ENCODE data around the gene LRRTM4.

LRRTM4 gene

DNA sequence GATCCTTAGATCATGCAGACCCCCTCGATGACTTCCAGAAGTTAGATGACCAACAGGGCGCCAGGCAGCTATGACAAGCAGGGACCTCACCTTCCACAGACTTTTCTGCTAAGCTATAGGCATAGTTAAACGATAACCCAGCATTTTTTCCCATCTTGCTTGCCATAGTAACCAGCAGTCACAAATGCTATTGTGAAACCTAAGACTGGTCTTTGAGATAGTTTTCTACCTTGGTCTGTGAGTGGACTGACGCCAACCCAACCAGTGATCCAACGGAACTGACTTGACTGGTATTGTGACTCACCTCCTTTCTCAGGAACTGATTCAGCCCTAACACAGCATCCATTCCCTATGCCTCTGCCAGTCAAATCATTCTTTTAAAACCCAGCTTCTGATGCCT, 361.2 kb downstream of the LRRTM4 start (continued):
- no peak for TF ChIP-seq TSHZ2 (CRISPR knock-in tag; IDR thresholded peaks at IDR 0.05)
- no peak for TF ChIP-seq ZFP30 (CRISPR knock-in tag; IDR thresholded peaks at IDR 0.05)
- no peak for TF ChIP-seq ZNF8 (CRISPR knock-in tag; IDR thresholded peaks at IDR 0.05)
- TF ChIP-seq GLIS3 (CRISPR knock-in tag; IDR thresholded peaks at IDR 0.05), result no peak
- TF ChIP-seq ZNF70 (CRISPR knock-in tag; IDR thresholded peaks at IDR 0.05), result no peak

GRCh38 chr2:77156599-77156998, 365.6 kb downstream of the LRRTM4 start:
- ATAC-seq, result no peak
- TF ChIP-seq ISL1 (CRISPR knock-in tag; IDR thresholded peaks at IDR 0.05), result no peak
- TF ChIP-seq ZFP3 (CRISPR knock-in tag; IDR thresholded peaks at IDR 0.05), result no peak
- TF ChIP-seq ZNF565 (CRISPR knock-in tag; conservative IDR thresholded peaks at IDR 0.05; ENCODE audit: low read depth), result no peak
- TF ChIP-seq ZNF8 (CRISPR knock-in tag; IDR thresholded peaks at IDR 0.05), result no peak
- TF ChIP-seq ZC3H10 (CRISPR knock-in tag; IDR thresholded peaks at IDR 0.05), result no peak
- no peak for TF ChIP-seq BACH2 (CRISPR knock-in tag; IDR thresholded peaks at IDR 0.05; ENCODE audit: borderline replicate concordance)
- TF ChIP-seq TOX (CRISPR knock-in tag; IDR thresholded peaks at IDR 0.05; ENCODE audit: borderline replicate concordance), result no peak
- TF ChIP-seq TCF4 (CRISPR knock-in tag; IDR thresholded peaks at IDR 0.05; ENCODE audit: borderline replicate concordance), result no peak
- no peak for TF ChIP-seq OSR1 (CRISPR knock-in tag; IDR thresholded peaks at IDR 0.05)
- no peak for TF ChIP-seq ZNF70 (CRISPR knock-in tag; IDR thresholded peaks at IDR 0.05)
- no peak for TF ChIP-seq GLIS3 (CRISPR knock-in tag; IDR thresholded peaks at IDR 0.05)
- TF ChIP-seq PPARA (CRISPR knock-in tag; IDR thresholded peaks at IDR 0.05; ENCODE audit: borderline replicate concordance), result no peak

DNA sequence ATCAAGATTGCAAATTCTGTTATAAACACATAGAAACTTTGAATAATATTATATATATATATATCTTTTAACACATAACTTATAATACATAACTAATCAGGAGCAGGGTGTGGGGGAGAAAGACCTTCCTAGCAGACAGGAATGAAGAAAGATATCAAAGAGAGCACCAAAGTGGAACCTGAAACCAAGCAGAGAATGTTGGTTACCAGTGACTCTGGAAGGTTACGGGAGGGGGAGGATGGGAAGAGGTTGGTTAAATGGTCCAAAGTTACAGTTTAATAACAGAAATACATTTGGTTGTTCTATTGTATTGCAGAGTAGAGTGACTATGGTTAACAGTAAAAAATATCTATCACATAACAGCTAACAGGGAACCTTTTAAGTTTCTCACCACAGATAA, 366.7 kb downstream of the LRRTM4 start:
- TF ChIP-seq ZFP3 (CRISPR knock-in tag; IDR thresholded peaks at IDR 0.05), result no peak
- no peak for TF ChIP-seq ZNF8 (CRISPR knock-in tag; IDR thresholded peaks at IDR 0.05)
- TF ChIP-seq TSHZ2 (CRISPR knock-in tag; IDR thresholded peaks at IDR 0.05), result no peak
- TF ChIP-seq TOX (CRISPR knock-in tag; IDR thresholded peaks at IDR 0.05; ENCODE audit: borderline replicate concordance), result no peak
- TF ChIP-seq ARNTL (CRISPR knock-in tag; IDR thresholded peaks at IDR 0.05; ENCODE audit: borderline replicate concordance, low read depth), result no peak
- no peak for TF ChIP-seq RARB (CRISPR knock-in tag; IDR thresholded peaks at IDR 0.05)
- no peak for TF ChIP-seq CREB5 (CRISPR knock-in tag; IDR thresholded peaks at IDR 0.05; ENCODE audit: low read depth)
- no peak for ATAC-seq

DNA sequence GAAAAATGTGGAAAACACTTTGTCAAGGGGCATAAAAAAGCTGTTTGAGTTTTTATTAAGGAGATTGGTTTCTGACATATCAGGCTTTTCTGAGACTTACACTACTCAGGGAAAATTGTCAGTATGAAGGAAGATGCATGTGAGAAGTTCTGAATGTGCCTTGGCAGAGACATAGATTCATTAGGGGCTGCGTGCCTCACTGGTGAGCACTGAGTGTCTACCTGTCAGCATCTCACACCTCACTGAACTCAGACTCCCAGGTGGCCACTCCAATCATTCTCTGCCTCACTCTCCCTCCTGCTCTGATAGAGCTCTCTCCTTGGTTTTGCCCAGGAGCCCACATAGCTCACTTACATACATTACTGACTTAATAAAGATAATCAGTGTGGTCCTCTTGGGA, 372.6 kb downstream of the LRRTM4 start:
- no peak for ATAC-seq

GRCh38 chr2:77147153-77147552, 375.0 kb downstream of the LRRTM4 start:
- TF ChIP-seq ZNF8 (CRISPR knock-in tag; IDR thresholded peaks at IDR 0.05) (no peak), ZNF70 (CRISPR knock-in tag; IDR thresholded peaks at IDR 0.05) (no peak), OSR1 (CRISPR knock-in tag; IDR thresholded peaks at IDR 0.05) (no peak), GLIS3 (CRISPR knock-in tag; IDR thresholded peaks at IDR 0.05) (no peak), SNAI2 (CRISPR knock-in tag; IDR thresholded peaks at IDR 0.05) (no peak), TCF4 (CRISPR knock-in tag; IDR thresholded peaks at IDR 0.05; ENCODE audit: borderline replicate concordance) (no peak), ARNTL (CRISPR knock-in tag; IDR thresholded peaks at IDR 0.05; ENCODE audit: borderline replicate concordance, low read depth) (no peak), ZC3H10 (CRISPR knock-in tag; IDR thresholded peaks at IDR 0.05) (no peak), RARB (CRISPR knock-in tag; IDR thresholded peaks at IDR 0.05) (no peak)
- TF ChIP-seq, protein P1, sequence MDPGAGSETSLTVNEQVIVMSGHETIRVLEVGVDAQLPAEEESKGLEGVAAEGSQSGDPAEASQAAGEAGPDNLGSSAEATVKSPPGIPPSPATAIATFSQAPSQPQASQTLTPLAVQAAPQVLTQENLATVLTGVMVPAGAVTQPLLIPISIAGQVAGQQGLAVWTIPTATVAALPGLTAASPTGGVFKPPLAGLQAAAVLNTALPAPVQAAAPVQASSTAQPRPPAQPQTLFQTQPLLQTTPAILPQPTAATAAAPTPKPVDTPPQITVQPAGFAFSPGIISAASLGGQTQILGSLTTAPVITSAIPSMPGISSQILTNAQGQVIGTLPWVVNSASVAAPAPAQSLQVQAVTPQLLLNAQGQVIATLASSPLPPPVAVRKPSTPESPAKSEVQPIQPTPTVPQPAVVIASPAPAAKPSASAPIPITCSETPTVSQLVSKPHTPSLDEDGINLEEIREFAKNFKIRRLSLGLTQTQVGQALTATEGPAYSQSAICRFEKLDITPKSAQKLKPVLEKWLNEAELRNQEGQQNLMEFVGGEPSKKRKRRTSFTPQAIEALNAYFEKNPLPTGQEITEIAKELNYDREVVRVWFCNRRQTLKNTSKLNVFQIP (CRISPR knock-in tag; IDR thresholded peaks at IDR 0.05; ENCODE audit: borderline replicate concordance, low read depth), result no peak
- TF ChIP-seq, protein P2, sequence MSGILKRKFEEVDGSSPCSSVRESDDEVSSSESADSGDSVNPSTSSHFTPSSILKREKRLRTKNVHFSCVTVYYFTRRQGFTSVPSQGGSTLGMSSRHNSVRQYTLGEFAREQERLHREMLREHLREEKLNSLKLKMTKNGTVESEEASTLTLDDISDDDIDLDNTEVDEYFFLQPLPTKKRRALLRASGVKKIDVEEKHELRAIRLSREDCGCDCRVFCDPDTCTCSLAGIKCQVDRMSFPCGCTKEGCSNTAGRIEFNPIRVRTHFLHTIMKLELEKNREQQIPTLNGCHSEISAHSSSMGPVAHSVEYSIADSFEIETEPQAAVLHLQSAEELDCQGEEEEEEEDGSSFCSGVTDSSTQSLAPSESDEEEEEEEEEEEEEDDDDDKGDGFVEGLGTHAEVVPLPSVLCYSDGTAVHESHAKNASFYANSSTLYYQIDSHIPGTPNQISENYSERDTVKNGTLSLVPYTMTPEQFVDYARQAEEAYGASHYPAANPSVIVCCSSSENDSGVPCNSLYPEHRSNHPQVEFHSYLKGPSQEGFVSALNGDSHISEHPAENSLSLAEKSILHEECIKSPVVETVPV (CRISPR knock-in tag; IDR thresholded peaks at IDR 0.05), result no peak
- no peak for ATAC-seq

More for the DNA sequence above, 372.6 kb downstream of the LRRTM4 start:
- TF ChIP-seq ESRRG (CRISPR knock-in tag; IDR thresholded peaks at IDR 0.05), result no peak
